Spleen (tissue), 11 donors: ENCODE results near the gene POLL. TPM values are rescaled to one million over a fixed set of nuclear protein-coding genes. Genes with fewer than 3 reads are reported as not detected.

Experiments
- DNase-seq: peaks from one replicate; pipeline ENCODE4 v3.0.0-alpha.2; 2020
- H3K27ac ChIP-seq, 8 donors: fragments of 200-600 bp; sonication (generic) in 7 of 8; 1 replicate in 4 of 8; 2 replicates in 4 of 8; pipeline versions ENCODE4 v1.5.0 to v1.8.0; 2016 to 2021; ENCODE audit warnings: inconsistent platforms in 4 of 8, mild to moderate bottlenecking in 4 of 8, moderate library complexity in 1 of 8
- H3K27me3 ChIP-seq, 7 donors: fragments of 200-600 bp; sonication (generic) in 6 of 7; replicated peaks in 1 of 7; 1 replicate in 4 of 7; 2 replicates in 3 of 7; pipeline versions ENCODE4 v1.5.0 to v1.8.0; 2016 to 2021; ENCODE audit warnings: inconsistent platforms in 3 of 7, mild to moderate bottlenecking in 1 of 7
- H3K36me3 ChIP-seq, 6 donors: fragments of 200-600 bp; sonication (generic) in 5 of 6; 1 replicate in 4 of 6; 2 replicates in 2 of 6; pipeline versions ENCODE4 v1.5.0 to v1.8.0; 2016 to 2021; ENCODE audit warnings: inconsistent platforms in 2 of 6
- H3K4me1 ChIP-seq, 6 donors: fragments of 200-600 bp; sonication (generic) in 5 of 6; 1 replicate in 3 of 6; 2 replicates in 3 of 6; pipeline versions ENCODE4 v1.5.0 to v1.8.0; 2016 to 2021; ENCODE audit warnings: inconsistent platforms in 3 of 6
- H3K4me3 ChIP-seq, 8 donors: fragments of 200-600 bp; sonication (generic) in 7 of 8; 1 replicate in 4 of 8; 2 replicates in 4 of 8; pipeline versions ENCODE4 v1.5.0 to v1.8.0; 2016 to 2021; ENCODE audit warnings: inconsistent platforms in 4 of 8, mild to moderate bottlenecking in 4 of 8, moderate library complexity in 2 of 8
- H3K9me3 ChIP-seq, 8 donors: fragments of 200-600 bp; sonication (generic) in 7 of 8; 1 replicate in 4 of 8; 2 replicates in 4 of 8; pipeline versions ENCODE4 v1.5.0 to v1.8.0; 2016 to 2021; ENCODE audit warnings: inconsistent platforms in 4 of 8
- POLR2A ChIP-seq, 3 donors: fragments of 450-650 bp; IDR thresholded peaks; one replicate each; pipeline ENCODE4 v1.5.1; 2017; ENCODE audit warnings: antibody characterized with exemption in 3 of 3, mild to moderate bottlenecking in 1 of 3
- POLR2AphosphoS5 ChIP-seq, 3 donors: sonication (generic); formaldehyde crosslinking; IDR thresholded peaks; one replicate each; pipeline ENCODE4 v1.5.1; 2017; ENCODE audit warnings: antibody characterized with exemption in 3 of 3
- WGBS, 5 donors: extraction: QIAGEN DNeasy Blood & Tissue Kit in 3 of 5; methylation state at CpG; one replicate each; pipeline versions ENCODE4 v1.1.5 to v1.1.7; 2013 to 2018; 5-methylcytosine and 5-hydroxymethylcytosine counted together
- intact Hi-C: fragments of 100-400 bp; cut with DNase I; formaldehyde crosslinking; loops from one replicate; pipeline ENCODE4 v1.15.0; 2023; ENCODE audit warnings: low total_unique reads
- polyA plus RNA-seq, 3 donors: library from polyadenylated mRNA; stranded (reverse); fragments of 200-250 nt; gene quantifications; one replicate each; pipeline ENCODE4 v1.2.1, GENCODE V29; 2013
- total RNA-seq, 7 donors: library from RNA; depleted of rRNA in 3 of 7; stranded (reverse); fragments of >200 nt in 3 of 7; fragmentation: NEBNext Ultra II Directional in 4 of 7; extraction: Animal tissue kit (Norgen Biotek cat#: 25700) in 4 of 7; gene quantifications; one replicate each; pipeline versions ENCODE4 v1.1.0 to v1.2.1, GENCODE V29; 2016 to 2021
- TF ChIP-seq, protein P1 (sequence below), 11 experiments: fragments of 200-600 bp in 7 of 11; fragments of 450-650 bp in 4 of 11; sonication (generic) in 4 of 11; IDR thresholded peaks in 8 of 11; conservative IDR thresholded peaks in 3 of 11; 1 replicate in 7 of 11; 2 replicates in 4 of 11; pipeline versions ENCODE4 v1.4.0 to v1.8.0; 2016 to 2021; ENCODE audit warnings: antibody characterized with exemption in 11 of 11, inconsistent platforms in 4 of 11, mild to moderate bottlenecking in 1 of 11
- donor health status: healthy with polysubstance abuse.
- donor health status: DM: no; HTN: no; CAD: no; lungs with moderate emphysema.
- donor health status: DM: no; HTN: no; CAD: no.
- donor health status: Bipolar disorder and iron deficiency.
- donor health status: healthy.
- donor health status: DM: no; HTN: no; CAD: no.
- donor health status: DM: yes; HTN: yes; CAD: no.

POLL gene
- total and polyA plus RNA-seq, 10 donors: 22.3 to 40.3 (median 29.1) TPM

DNA sequence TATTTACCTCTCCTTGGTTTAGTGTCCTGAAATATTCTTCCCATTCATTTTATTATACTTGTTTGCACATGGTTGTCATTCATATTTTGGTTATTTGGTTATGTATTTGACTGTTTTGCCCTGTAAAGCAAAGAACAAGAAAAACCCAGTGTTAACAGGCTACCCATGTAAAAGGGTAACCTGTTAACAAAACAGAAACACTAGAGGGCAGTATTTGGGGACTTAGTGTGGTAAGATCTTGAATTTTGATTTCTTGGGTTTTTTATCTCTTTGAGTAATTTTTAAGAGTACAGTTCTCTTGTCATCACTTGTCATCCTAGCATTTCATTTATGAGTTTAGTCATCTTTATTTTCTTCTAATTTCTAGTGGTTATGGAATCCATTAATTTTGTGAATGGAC lies 51.3 kb downstream of the POLL start:
- no peak overlapping the region for H3K27ac ChIP-seq
- no peak for TF ChIP-seq POLR2AphosphoS5 (IDR thresholded peaks at IDR 0.05)
- TF ChIP-seq POLR2A (IDR thresholded peaks at IDR 0.05): no peak
- TF ChIP-seq, protein P1, sequence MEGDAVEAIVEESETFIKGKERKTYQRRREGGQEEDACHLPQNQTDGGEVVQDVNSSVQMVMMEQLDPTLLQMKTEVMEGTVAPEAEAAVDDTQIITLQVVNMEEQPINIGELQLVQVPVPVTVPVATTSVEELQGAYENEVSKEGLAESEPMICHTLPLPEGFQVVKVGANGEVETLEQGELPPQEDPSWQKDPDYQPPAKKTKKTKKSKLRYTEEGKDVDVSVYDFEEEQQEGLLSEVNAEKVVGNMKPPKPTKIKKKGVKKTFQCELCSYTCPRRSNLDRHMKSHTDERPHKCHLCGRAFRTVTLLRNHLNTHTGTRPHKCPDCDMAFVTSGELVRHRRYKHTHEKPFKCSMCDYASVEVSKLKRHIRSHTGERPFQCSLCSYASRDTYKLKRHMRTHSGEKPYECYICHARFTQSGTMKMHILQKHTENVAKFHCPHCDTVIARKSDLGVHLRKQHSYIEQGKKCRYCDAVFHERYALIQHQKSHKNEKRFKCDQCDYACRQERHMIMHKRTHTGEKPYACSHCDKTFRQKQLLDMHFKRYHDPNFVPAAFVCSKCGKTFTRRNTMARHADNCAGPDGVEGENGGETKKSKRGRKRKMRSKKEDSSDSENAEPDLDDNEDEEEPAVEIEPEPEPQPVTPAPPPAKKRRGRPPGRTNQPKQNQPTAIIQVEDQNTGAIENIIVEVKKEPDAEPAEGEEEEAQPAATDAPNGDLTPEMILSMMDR (IDR thresholded peaks at IDR 0.05 in 8 of 11, conservative IDR thresholded peaks at IDR 0.05 in 3 of 11): peak in 8 of 11 experiments; percentile 12 to 60 (median 39)
- H3K4me1 ChIP-seq: peaks cover 0 to 2% (median 0%) of the 10 kb centered on the region in 6 donors
- H3K27me3 ChIP-seq: no peaks in the 10 kb centered on the region
- intact Hi-C loops: no loop called here
- no peak for DNase-seq
- H3K36me3 ChIP-seq: peaks cover 0 to 87% (median 26%) of the 10 kb centered on the region in 6 donors
- no peaks in the 10 kb centered on the region for H3K9me3 ChIP-seq
- no peak overlapping the region for H3K4me3 ChIP-seq

DNA sequence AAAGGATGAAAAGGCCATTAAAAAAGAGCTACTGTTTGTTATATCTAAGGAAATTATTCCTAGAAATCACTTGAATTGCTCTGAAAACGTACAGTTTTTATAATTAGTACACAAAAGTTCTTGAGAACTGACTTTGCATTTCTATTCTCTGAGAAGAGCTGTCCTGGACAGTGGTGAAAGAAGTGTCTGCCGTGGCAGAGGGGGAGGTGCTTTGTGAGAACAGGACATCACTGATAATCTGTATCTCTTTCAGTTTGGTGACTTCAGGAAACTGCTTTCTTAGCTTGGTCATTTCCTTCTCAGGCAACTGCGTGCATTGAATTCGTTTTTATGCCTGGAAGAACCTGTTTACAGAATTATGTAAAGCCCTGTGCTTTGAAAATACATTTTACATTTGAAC lies 52.1 kb downstream of the POLL start:
- no peaks in the 10 kb centered on the region for H3K27me3 ChIP-seq
- intact Hi-C loops: no loop called here
- no peak overlapping the region for H3K27ac ChIP-seq
- H3K4me3 ChIP-seq: no peak overlapping the region
- WGBS, 5 donors: 21 to 36% (median 31%) methylated on average over 4 of the region's 4 CpGs
- peaks cover 0 to 2% (median 0%) of the 10 kb centered on the region in 6 donors for H3K4me1 ChIP-seq
- DNase-seq: no peak
- TF ChIP-seq POLR2AphosphoS5 (IDR thresholded peaks at IDR 0.05) (no peak), POLR2A (IDR thresholded peaks at IDR 0.05) (no peak)
- TF ChIP-seq, protein P1 (IDR thresholded peaks at IDR 0.05 in 8 of 11, conservative IDR thresholded peaks at IDR 0.05 in 3 of 11): no peak
- H3K9me3 ChIP-seq: no peaks in the 10 kb centered on the region
- H3K36me3 ChIP-seq: peaks cover 0 to 92% (median 30%) of the 10 kb centered on the region in 6 donors

DNA sequence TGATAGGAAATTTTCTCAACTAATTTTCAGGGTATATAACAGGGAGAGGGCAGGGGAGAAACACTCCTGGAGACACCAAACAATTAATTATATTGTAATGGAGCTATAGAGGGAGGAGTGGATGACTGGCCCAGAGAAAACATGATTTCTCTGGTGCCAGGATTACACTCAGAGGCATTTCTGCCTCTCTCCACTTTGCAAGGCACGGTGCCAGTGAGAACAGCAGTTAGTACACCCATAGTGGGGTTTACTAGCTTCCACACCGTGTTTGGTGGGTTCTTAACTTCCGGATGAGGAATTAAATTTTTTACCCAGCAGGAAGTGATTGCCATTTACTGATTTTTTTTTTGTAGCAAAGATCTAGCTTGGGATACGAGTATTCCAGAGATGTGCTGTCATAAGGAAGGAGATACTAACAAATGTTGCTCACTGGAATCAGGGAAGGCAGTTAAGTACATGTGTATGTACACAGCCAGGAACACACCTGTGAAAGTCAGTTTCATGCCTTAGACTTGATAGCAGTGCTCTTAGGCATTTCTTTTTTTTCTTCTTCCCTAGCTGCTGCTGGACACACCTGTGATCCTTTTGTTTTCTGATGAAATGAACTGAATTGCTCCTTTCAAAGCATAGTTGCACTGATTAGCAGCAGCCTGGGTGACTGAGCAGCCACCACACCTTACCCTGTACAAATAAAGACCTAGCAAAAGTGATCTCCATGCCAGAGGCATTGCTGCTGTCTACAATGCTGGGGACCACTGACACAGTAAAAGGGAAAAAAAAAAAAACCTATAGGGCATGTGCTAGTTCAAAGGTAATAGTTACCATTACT lies 58.1 kb downstream of the POLL start:
- Histone ChIP-seq H3K9me3 (no peaks in the 10 kb centered on the region), H3K4me1 (no peaks in the 10 kb centered on the region), H3K36me3 (peaks cover 0 to 71% (median 14%) of the 10 kb centered on the region in 6 donors), H3K27ac (no peak overlapping the region), H3K27me3 (no peaks in the 10 kb centered on the region), H3K4me3 (no peak overlapping the region)
- TF ChIP-seq, protein P1 (IDR thresholded peaks at IDR 0.05 in 8 of 11, conservative IDR thresholded peaks at IDR 0.05 in 3 of 11): no peak
- TF ChIP-seq POLR2AphosphoS5 (IDR thresholded peaks at IDR 0.05): no peak
- TF ChIP-seq POLR2A (IDR thresholded peaks at IDR 0.05): no peak
- DNase-seq: no peak
- 65 to 75% (median 74%) methylated on average over 4 of the region's 4 CpGs for WGBS, 5 donors
- intact Hi-C loops: no loop called here

DNA sequence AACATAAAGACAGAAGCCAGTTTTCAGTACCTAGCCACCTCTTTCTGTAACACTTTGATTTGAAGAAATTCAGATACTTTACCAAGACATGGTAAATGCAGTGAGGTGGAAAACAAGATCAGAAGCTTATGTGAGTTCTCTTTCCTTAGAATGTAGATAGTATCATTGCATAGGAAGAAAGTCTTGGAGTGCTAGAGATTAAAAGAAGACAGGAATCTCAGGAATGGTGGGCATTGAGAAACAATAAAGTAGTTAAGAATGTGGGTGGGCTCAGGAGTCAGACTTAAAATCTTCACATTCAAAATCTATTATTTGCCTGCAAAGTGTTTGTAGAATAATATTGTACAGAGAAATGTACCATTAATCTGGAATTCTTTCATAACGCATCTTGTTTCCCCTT lies 58.9 kb downstream of the POLL start:
- Histone ChIP-seq H3K36me3 (peaks cover 0 to 64% (median 14%) of the 10 kb centered on the region in 6 donors), H3K27me3 (no peaks in the 10 kb centered on the region), H3K4me1 (no peaks in the 10 kb centered on the region), H3K9me3 (no peaks in the 10 kb centered on the region), H3K27ac (no peak overlapping the region), H3K4me3 (no peak overlapping the region)
- TF ChIP-seq POLR2AphosphoS5 (IDR thresholded peaks at IDR 0.05): no peak
- TF ChIP-seq, protein P1 (IDR thresholded peaks at IDR 0.05 in 8 of 11, conservative IDR thresholded peaks at IDR 0.05 in 3 of 11): no peak
- TF ChIP-seq POLR2A (IDR thresholded peaks at IDR 0.05): no peak
- intact Hi-C loops: no loop called here
- WGBS, 5 donors: 71 to 82% (median 76%) methylated on average over 1 of the region's 1 CpG
- no peak for DNase-seq
